RKO (cell line): ENCODE data around the gene CERCAM.

Experiments used
- DNase-seq: peaks from one replicate; pipeline ENCODE4 v3.0.0-alpha.2; 2016; ENCODE audit warnings: low spot score

The CERCAM gene, protein sequence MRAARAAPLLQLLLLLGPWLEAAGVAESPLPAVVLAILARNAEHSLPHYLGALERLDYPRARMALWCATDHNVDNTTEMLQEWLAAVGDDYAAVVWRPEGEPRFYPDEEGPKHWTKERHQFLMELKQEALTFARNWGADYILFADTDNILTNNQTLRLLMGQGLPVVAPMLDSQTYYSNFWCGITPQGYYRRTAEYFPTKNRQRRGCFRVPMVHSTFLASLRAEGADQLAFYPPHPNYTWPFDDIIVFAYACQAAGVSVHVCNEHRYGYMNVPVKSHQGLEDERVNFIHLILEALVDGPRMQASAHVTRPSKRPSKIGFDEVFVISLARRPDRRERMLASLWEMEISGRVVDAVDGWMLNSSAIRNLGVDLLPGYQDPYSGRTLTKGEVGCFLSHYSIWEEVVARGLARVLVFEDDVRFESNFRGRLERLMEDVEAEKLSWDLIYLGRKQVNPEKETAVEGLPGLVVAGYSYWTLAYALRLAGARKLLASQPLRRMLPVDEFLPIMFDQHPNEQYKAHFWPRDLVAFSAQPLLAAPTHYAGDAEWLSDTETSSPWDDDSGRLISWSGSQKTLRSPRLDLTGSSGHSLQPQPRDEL

DNA sequence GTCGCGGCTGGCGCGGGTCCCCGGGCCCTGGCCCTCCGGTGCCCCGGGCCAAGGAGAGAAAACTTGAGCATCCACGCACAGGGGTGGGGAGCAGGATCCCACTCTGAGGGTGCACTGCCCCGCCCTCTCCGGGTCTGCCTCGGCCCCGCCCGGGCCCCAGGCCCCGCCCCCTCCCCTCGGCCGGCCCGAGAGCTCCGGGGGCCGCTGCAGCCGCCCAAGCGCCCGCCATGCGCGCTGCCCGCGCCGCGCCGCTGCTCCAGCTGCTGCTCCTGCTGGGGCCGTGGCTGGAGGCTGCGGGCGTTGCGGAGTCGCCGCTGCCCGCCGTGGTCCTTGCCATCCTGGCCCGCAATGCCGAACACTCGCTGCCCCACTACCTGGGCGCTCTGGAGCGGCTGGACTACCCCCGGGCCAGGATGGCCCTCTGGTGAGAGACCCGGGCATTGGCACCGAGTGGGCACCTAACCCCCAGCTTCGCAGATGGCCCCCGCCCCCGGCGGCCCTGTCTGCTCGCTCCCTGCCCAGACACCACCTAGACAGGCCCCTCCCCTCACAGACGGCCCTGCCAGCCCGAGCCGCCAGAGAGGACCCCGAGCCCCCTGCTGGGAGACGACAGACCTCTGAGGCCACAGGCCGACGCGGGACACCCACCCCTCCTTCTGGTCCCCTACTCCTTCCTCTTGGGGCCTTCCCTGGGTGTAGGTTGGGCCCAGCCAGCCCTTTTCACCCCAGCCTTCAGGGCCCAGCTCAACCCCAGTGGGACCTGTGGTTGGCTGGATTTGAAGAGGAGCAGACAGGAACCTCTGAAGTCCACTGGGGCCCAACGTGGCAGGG is at the start of gene CERCAM:
TSS of gene CERCAM (plus strand) at position 207 of the 831 bp plus-strand sequence. CDS start at position 228, 21 bp downstream.
- peak; percentile 79 for DNase-seq

DNA sequence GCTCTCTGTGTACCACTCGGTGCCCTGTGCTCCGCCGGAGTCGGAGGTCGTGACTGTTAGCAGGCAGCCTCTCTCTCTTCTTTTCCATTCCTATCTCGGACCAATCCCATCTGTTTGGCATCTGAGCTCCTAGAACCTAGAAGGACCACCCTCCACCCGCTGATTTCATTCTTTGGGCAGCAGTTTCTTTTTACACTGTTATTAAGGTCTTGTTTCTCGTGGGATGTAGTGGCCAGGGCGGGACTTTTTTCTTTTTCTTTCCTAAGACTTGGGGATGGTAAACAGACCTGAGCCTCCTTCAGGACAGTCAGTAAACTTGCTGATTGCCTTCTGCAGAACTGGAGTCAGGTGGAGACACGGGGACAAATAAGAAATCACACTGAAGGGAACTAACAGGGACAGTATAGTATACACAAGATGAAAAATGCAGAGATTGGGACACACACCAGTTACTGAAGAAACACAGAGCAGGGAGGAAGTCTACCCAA is 49.0 kb upstream of the CERCAM start:
- peak; percentile 61 for DNase-seq

DNA sequence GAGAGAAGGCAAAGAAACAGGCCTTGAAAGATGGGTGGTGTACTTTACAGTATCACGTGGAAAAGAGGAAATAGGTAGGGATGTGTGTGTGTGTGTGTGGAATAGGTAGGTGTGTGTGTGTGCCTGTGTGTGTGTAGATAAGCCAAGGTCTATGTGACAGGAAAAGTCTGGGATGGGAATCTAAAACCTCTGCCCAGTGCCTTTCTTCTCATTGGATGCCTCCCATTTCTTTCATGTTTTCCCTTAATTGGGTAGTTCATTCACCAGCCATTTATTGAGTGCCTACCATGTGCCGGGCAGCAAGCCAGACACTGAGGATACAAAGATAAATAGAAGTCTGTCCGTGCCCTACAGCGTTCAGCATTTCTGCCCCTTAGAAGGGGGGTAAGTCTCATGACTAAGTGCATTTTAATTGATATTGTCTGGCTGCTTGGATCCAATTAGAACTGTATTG is 48.4 kb upstream of the CERCAM start:
- peak; percentile 58 for DNase-seq

- peak; percentile 67 for DNase-seq
These were observed 47.9 kb upstream of the CERCAM start for GRCh38 chr9:128372784-128373183.

GRCh38 chr9:128374221-128374675 is 46.4 kb upstream of the CERCAM start:
- DNase-seq, result no peak

- no peak for DNase-seq
These were observed 44.8 kb upstream of the CERCAM start for GRCh38 chr9:128375865-128376264.

GRCh38 chr9:128382261-128382660 is 38.4 kb upstream of the CERCAM start:
- DNase-seq, result no peak

GRCh38 chr9:128383007-128383753 is 37.5 kb upstream of the CERCAM start:
- no peak for DNase-seq

DNA sequence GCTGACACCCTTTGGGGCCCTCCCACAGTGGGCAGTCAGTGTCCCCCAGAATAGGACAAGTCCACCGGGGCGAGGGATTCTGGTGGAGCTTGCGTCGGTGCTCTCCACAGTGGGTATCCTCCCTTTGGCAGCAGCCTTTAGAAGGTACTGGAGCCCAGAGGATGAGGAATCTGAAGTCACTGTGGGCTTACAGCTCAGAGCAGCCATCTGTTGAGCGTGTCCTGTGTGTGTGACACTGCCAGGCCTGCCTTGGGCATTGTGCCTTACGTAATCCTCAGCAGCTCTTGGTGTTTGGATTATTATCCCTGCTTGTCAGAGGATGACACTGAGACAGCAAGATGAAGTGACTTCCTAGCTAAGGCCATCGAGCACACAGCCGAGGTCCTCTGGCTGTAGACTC is 36.9 kb upstream of the CERCAM start:
- no peak for DNase-seq

GRCh38 chr9:128384801-128385495 is 35.7 kb upstream of the CERCAM start:
- no peak for DNase-seq

DNA sequence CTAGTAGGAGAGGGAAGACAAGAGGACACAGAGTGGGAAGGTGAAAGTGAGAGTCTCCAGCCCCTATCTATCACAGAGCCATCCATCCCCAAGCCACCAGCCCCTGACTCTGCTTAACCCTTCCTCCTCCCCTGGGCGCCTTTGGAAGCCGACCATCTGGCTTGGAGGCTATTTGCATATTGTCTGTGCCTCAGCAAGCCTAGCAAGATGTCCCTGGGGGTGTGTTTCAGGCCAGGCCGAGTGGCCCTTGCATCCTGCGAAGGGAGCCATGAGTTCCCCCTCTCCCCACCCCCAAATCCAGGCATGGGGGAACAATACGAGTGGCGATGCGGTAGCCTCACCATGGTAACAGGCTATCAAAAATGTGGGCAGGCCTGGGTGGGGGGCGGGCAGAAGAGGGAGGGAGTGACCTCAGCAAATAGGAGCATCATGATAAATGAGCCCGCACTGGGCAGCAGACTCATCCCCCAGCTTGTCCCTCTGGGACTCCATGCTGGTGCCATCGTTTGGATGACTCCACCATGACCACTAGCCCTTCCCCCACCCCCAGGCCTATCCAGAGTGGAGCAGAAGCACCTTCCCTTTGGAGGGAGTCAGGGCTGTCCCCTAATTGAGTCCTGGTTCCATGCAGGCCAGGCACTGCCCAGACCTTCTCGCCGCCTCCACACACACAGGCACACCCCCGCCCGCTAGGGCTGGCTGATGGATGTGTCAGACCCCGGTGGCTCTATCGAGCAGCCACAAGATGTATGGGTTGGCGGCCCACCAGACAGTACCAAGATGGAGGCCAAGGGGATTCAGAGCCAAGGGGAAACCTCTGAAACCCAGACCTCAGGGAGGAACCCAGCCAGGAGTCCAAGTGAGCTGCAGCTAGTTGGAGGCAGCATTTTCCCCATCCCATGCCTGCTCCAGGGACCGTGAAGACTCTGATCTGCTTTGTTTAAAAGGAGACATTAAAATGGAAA is 34.9 kb upstream of the CERCAM start:
- DNase-seq, result no peak

DNA sequence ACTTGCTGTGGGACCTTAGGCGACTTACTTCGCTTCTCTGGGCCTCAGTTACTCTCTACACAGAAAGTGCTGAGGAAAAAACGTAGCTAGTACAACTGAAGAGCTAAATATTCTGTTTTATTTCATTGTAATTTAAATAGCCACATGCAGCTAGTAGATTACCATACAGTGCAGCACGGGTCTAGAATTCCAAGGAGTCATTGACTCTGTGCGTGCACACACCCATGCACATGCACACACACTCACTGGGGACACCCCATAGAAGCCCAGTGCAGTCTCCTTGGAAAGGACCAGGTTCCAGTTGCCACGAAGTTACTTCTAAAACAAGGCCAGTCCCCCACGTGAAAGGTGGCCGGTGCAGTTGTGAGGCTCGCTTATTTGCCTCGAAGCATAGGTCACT is 32.5 kb upstream of the CERCAM start:
- DNase-seq, result no peak

DNA sequence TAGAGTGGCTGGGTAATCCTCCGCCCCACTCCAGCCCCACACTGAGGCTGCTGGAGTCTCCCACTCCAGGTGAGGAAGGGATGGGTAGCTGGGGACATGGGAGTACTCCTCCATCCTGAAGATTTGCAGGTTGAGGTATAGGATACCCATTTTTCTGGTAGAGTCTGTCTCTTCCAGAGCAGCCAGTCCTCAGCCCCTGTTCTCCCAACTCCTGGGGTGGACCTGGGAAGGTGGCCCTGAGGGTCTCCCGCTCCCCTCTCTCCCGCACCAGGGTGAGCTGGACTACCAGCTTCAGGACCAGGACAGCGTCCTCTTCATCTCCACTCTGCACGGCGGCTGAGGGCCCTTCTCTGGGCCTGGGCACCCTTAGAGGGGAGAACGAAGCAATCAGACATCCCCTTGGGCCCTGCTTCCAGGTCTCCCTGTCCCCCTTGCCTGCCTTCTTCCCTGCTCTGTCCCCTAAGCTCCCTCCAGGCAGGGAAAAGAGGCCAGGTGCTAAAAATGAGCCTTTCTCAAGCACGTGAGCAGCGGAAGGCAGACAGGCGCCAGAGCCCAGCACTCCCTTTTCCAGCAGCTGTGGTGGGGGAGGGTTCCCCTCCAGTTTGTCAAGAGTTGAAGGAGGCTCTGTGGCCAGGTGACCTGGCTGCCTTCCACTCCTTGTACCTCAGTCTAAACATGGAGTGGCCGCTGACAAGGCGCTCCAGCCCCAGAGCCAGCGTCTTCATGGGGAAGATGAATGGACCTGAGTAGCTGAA is 31.1 kb upstream of the CERCAM start:
- DNase-seq, result no peak

DNA sequence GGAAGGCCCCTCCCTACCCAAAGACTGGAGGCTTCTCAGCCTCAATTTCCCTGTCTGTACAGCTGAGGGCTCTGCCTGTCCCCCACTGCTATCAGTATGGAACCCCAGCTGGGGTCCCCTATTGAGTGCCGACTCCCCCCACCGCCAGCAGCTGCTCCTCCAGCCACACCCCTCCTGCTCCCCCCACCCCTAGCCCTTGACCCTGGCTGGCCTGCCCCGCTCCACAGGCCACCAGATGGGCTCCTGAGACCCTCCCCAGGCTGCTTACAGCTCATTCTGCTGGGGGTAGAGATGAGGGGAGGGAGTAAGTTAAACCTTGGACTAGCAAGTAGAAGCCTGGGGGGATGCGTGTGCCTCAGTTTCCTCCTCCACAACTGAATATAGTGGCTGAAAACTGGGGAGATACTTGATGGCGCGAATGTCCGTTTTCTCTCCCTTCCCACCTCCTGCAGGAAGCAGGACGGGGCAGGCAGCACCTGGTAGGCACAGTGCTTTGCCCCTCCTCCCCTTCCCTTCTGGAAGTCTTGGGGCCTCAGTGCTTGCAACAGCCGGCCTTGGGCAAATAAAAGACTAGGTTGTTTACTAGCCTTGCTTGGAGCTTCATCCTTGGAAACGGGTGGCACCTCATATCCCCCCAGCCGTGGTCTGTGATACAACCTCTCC is 30.4 kb upstream of the CERCAM start:
- no peak for DNase-seq

- DNase-seq, result no peak
These were observed 29.6 kb upstream of the CERCAM start for GRCh38 chr9:128390813-128391711.

DNA sequence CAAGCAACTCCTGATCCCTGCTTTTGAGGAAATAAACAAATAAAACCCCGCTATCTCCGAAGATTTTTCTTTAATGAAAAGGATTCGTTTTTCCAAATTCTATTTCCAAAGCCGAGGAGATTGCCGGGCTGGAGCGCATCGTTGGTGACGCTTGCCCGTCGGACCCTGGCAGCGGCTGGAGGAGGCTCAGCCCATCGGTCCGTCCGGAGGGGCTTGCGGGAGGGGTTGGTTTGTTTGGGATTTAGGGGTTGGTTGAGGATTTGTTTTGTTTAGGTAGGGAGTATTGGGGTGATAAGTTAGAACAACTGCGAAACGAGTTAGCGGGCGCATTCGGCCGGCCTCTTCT is 28.7 kb upstream of the CERCAM start:
- DNase-seq, result no peak

DNA sequence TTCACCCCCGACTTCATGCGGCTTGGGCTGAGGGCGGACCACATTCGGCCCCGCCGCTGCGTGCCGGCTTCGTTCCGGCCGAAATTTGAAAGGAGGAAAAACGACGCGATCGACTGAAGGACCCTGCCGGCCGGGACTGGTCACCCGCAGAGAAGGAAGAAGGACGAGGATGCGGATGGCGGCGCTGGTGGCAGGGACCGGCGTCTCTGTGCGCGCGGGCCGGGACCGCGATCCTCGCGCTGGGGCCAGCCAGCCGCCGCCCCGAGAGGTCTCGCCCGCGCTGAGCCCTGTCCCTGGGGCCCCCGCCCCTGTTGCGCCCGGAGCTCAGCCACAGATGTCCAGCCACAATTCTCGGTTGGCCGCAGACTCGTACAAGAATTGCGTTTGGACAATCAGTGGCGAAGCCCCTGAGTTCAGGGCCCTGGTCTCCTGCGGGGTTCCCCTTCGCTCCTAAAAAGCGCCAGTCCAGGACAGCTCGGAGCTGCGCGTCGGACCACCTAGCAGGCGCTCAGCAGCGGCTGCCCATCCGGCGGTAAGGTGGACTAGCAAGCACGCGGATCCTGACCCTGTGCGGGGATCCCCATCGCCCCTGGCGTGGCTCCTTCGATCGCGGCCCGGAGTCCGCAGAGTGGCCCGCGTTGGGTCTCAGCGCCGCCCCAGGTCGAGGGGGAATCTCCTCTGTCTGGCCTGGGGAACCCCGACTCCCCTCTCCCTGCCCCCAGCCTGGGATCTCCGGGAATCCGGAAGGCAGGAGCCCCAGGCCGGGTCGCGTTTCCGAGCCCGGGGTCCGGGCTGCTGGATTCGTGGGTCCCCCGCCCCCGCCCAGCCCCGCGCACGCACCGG is 28.1 kb upstream of the CERCAM start:
- no peak for DNase-seq
